Measurements from ENCODE around the gene PRSS57. TPM values are rescaled to one million over a fixed set of nuclear protein-coding genes. Genes with fewer than 3 reads are reported as not detected.

The PRSS57 gene
- total and polyA plus RNA-seq, 2 of the 8 experiments (the other 6 are each of a cell fraction or from before 2014, with no cell fraction given), result not detected

GRCh38 chr19:660793-661426, 34.3 kb downstream of the PRSS57 start:
- Histone ChIP-seq H2AK5ac (ENCODE audit: low read depth, low read length) (no peak overlapping the region), H3K56ac (replicated peaks; ENCODE audit: insufficient read length, low read depth, low read length) (no peak overlapping the region), H3K4me3 (ENCODE audit: extremely low read depth in 1 of 4, insufficient read depth in 2 of 4, low read depth in 3 of 4, low read length in 4 of 4) (peak overlapping the region in 3 of 4 experiments; percentile 15 to 99 (median 81); a peak in 5 of 8 replicates), H2AFZ (ENCODE audit: low read length) (no peak overlapping the region), H3K4me2 (ENCODE audit: insufficient read depth in 1 of 2, low read depth in 2 of 2, low read length in 2 of 2) (peak overlapping the region; percentile 80 to 93), H3K27me3 (replicated peaks in 1 of 4; ENCODE audit: control insufficient read depth in 3 of 4, extremely low read depth in 1 of 4, insufficient read depth in 3 of 4, low read length in 3 of 4) (peaks cover 0 to 4% (median 2%) of the 10 kb centered on the region in 4 experiments; a peak in 1 of 7 replicates), H3K36me3 (ENCODE audit: control insufficient read depth in 2 of 4, insufficient read depth in 4 of 4, low read length in 3 of 4) (peaks cover 0 to 6% (median 0%) of the 10 kb centered on the region in 4 experiments; a peak in 1 of 8 replicates), H3K27ac (ENCODE audit: low read depth, low read length) (no peak overlapping the region), H4K91ac (replicated peaks; ENCODE audit: insufficient read length, low read length) (no peak overlapping the region), H3K18ac (ENCODE audit: extremely low read depth, low read length) (no peak overlapping the region), H3K4ac (replicated peaks; ENCODE audit: insufficient read length, low read depth, low read length) (no peak overlapping the region), H2BK120ac (replicated peaks; ENCODE audit: low read depth, low read length) (no peak overlapping the region), H4K8ac (ENCODE audit: extremely low read depth, insufficient read depth, low read length) (peak overlapping the region; percentile 43; the same call in 1 of the 2 replicates), H3K9ac (replicated peaks in 1 of 4; ENCODE audit: extremely low read depth in 1 of 4, low read depth in 3 of 4, low read length in 3 of 4) (no peak overlapping the region; a peak in 1 of 7 replicates), H3K9me3 (ENCODE audit: insufficient read depth in 2 of 2, low read depth in 1 of 2, low read length in 1 of 2) (peaks cover 5 to 6% of the 10 kb centered on the region in 2 experiments; a peak in 2 of 4 replicates), H2BK20ac (ENCODE audit: low read length) (no peak overlapping the region), H3K23me2 (ENCODE audit: low read depth, low read length) (peaks cover 3% of the 10 kb centered on the region; the same call in 1 of the 2 replicates), H3K79me2 (ENCODE audit: control insufficient read depth in 1 of 2, insufficient read depth in 2 of 2, low read length in 2 of 2) (peaks cover 52 to 70% of the 10 kb centered on the region in 2 experiments), H2BK12ac (ENCODE audit: low read depth, low read length) (no peak overlapping the region), H3K79me1 (ENCODE audit: low read depth, low read length) (peaks cover 6% of the 10 kb centered on the region), H4K5ac (ENCODE audit: insufficient read length, low read depth, low read length) (no peak overlapping the region), H2BK15ac (ENCODE audit: low read length) (no peak overlapping the region), H3K14ac (ENCODE audit: insufficient read length) (no peak overlapping the region), H2BK5ac (ENCODE audit: low read depth, low read length) (no peak overlapping the region; the same call in 1 of the 2 replicates), H3K4me1 (replicated peaks in 1 of 4; ENCODE audit: control insufficient read depth in 3 of 4, insufficient read depth in 4 of 4, low read length in 3 of 4) (peaks cover 0 to 14% (median 6%) of the 10 kb centered on the region in 4 experiments; a peak in 5 of 7 replicates), H4K20me1 (replicated peaks in 1 of 2; ENCODE audit: control insufficient read depth in 1 of 2, insufficient read depth in 2 of 2, low read length in 2 of 2) (peaks cover 39 to 43% of the 10 kb centered on the region in 2 experiments), H3K23ac (ENCODE audit: insufficient read length) (no peak overlapping the region)
- TF ChIP-seq USF2 (IDR thresholded peaks at IDR 0.05; ENCODE audit: low read length), result no peak
- no peak for TF ChIP-seq TCF12 (IDR thresholded peaks at IDR 0.05; ENCODE audit: low read depth, low read length)
- TF ChIP-seq TEAD4 (IDR thresholded peaks at IDR 0.05; ENCODE audit: low read depth, low read length), result no peak
- no peak for TF ChIP-seq CHD2 (IDR thresholded peaks at IDR 0.05; ENCODE audit: low read length)
- TF ChIP-seq SP2 (IDR thresholded peaks at IDR 0.05; ENCODE audit: low read length), result no peak
- TF ChIP-seq EGR1 (IDR thresholded peaks at IDR 0.05; ENCODE audit: borderline replicate concordance, low read depth, low read length), result no peak
- TF ChIP-seq RNF2 (IDR thresholded peaks at IDR 0.05; ENCODE audit: borderline replicate concordance, low read depth, low read length, missing control alignments, poor library complexity, severe bottlenecking), result no peak
- TF ChIP-seq CBX5 (IDR thresholded peaks at IDR 0.05; ENCODE audit: low read depth, low read length), result no peak
- no peak for TF ChIP-seq CREB1 (IDR thresholded peaks at IDR 0.05)
- TF ChIP-seq E2F6 (IDR thresholded peaks at IDR 0.05), result no peak
- TF ChIP-seq KDM5A (IDR thresholded peaks at IDR 0.05; ENCODE audit: low read length), result no peak
- FAIRE-seq, result no peak
- WGBS, 2 experiments (ENCODE audit: extremely low coverage in 1 of 2, insufficient coverage in 1 of 2, insufficient read length in 1 of 2, insufficient replicate concordance in 2 of 2, low coverage in 1 of 2, low lambda C conversion rate in 2 of 2, missing lambda C conversion rate in 1 of 2), result 85% methylated on average over 20 of the region's 20 CpGs; no CpG with 5 or more reads in 1 of the 2 experiments
- no peak for DNase-seq (ENCODE audit: low read depth in 1 of 2, low spot score in 2 of 2)
- ChIA-PET POLR2A (ENCODE audit: partially characterized antibody) (interaction anchor here (0.8 to 1.1 kb wide), 3 partner anchors 11 to 89 kb away, joined by 3 read pairs; partner anchors contain the start of gene BSG), CTCF (ENCODE audit: partially characterized antibody) (interaction anchor here (1.0 to 1.2 kb wide), 2 partner anchors 10 to 81 kb away, joined by 3 to 4 read pairs; no protein-coding TSS in a partner anchor)

Measured in H1 (cell line).